ENCODE data around the gene NUB1. TPM values are rescaled to one million over a fixed set of nuclear protein-coding genes. Genes with fewer than 3 reads are reported as not detected.
A peak's percentile ranks its signal among the peaks of the same experiment; 100 is the strongest.

The NUB1 gene
- 10 to 100 TPM; 40.1 to 48.3 (median 47.5) TPM for total RNA-seq

- TF ChIP-seq POLR2A (IDR thresholded peaks at IDR 0.05) (peak in 1 of 2 donors; percentile 44), CTCF (IDR thresholded peaks at IDR 0.05) (no peak)
- intact Hi-C loops (cut with DNase I; ENCODE audit: low total_unique reads) = no loop called here
- DNase-seq (ENCODE audit: low spot score in 2 of 2) = peak; percentile 86 to 98
- WGBS, 2 donors = 3 to 6% methylated on average over 44 to 63 of the region's 72 CpGs
- H3K4me3 ChIP-seq (ENCODE audit: low read depth, poor library complexity, severe bottlenecking) = peak within 1 kb of the TSS; percentile 94
Observed at GRCh38 chr7:151341357-151342101, at the start of gene NUB1. NUB1 (plus strand) TSS chr7:151341812; CDS start chr7:151345350, 3,538 bp downstream.

- intact Hi-C loops (cut with DNase I; ENCODE audit: low total_unique reads) = no loop called here
- no peak for DNase-seq (ENCODE audit: low spot score in 2 of 2)
- WGBS, 2 donors = 74 to 77% methylated on average over 3 of the region's 3 CpGs
Observed at GRCh38 chr7:151292850-151293249, 48.8 kb upstream of the NUB1 start.

GRCh38 chr7:151296202-151296992 lies 45.2 kb upstream of the NUB1 start:
- DNase-seq (ENCODE audit: low spot score in 2 of 2) = no peak
- TF ChIP-seq CTCF (IDR thresholded peaks at IDR 0.05) = no peak
- TF ChIP-seq POLR2A (IDR thresholded peaks at IDR 0.05) = no peak
- intact Hi-C loops (cut with DNase I; ENCODE audit: low total_unique reads) = no loop called here
- 59 to 61% methylated on average over 3 of the region's 3 CpGs for WGBS, 2 donors
- no peak overlapping the region for H3K4me3 ChIP-seq (ENCODE audit: low read depth, poor library complexity, severe bottlenecking)

More at GRCh38 chr7:151292850-151293249, 48.8 kb upstream of the NUB1 start:
- H3K4me3 ChIP-seq (ENCODE audit: low read depth, poor library complexity, severe bottlenecking) = no peak overlapping the region
- no peak for TF ChIP-seq POLR2A (IDR thresholded peaks at IDR 0.05)
- no peak for TF ChIP-seq CTCF (IDR thresholded peaks at IDR 0.05)

GRCh38 chr7:151298765-151299164 lies 42.8 kb upstream of the NUB1 start:
- no peak for TF ChIP-seq POLR2A (IDR thresholded peaks at IDR 0.05)
- TF ChIP-seq CTCF (IDR thresholded peaks at IDR 0.05) = no peak
- WGBS, 2 donors = 52 to 54% methylated on average over 5 of the region's 5 CpGs
- no peak for DNase-seq (ENCODE audit: low spot score in 2 of 2)

GRCh38 chr7:151299530-151299929 lies 42.1 kb upstream of the NUB1 start:
- intact Hi-C loops (cut with DNase I; ENCODE audit: low total_unique reads) = no loop called here
- WGBS, 2 donors = 90 to 95% methylated on average over 6 of the region's 6 CpGs
- H3K4me3 ChIP-seq (ENCODE audit: low read depth, poor library complexity, severe bottlenecking) = no peak overlapping the region
- no peak for TF ChIP-seq POLR2A (IDR thresholded peaks at IDR 0.05)
- TF ChIP-seq CTCF (IDR thresholded peaks at IDR 0.05) = no peak
- DNase-seq (ENCODE audit: low spot score in 2 of 2) = peak in 1 of 2 donors; percentile 21

More at GRCh38 chr7:151298765-151299164, 42.8 kb upstream of the NUB1 start:
- intact Hi-C loops (cut with DNase I; ENCODE audit: low total_unique reads) = no loop called here
- H3K4me3 ChIP-seq (ENCODE audit: low read depth, poor library complexity, severe bottlenecking) = no peak overlapping the region
